Ishikawa (cell line): ENCODE measurements around the gene RELL1.

ENCODE experiments used
- CEBPB ChIP-seq: IDR thresholded peaks from 2 replicates; pipeline ENCODE4 v1.6.1; 2012
- EP300 ChIP-seq: IDR thresholded peaks from 2 replicates; pipeline ENCODE4 v1.6.1; 2012; ENCODE audit warnings: borderline replicate concordance
- FOXM1 ChIP-seq: IDR thresholded peaks from 2 replicates; pipeline ENCODE4 v1.6.1; 2012; ENCODE audit warnings: low read depth, borderline replicate concordance
- RAD21 ChIP-seq: IDR thresholded peaks from 2 replicates; pipeline ENCODE4 v1.6.1; 2012; ENCODE audit warnings: low read depth
- TEAD4 ChIP-seq: IDR thresholded peaks from 2 replicates; pipeline ENCODE4 v1.6.1; 2012
- ZBTB7A ChIP-seq: IDR thresholded peaks from 2 replicates; pipeline ENCODE4 v1.6.1; 2012; ENCODE audit warnings: low read depth
- TF ChIP-seq, protein P1 (sequence below): IDR thresholded peaks from 2 replicates; pipeline ENCODE4 v1.6.1; 2012
- TF ChIP-seq, protein P2 (sequence below): IDR thresholded peaks from 2 replicates; pipeline ENCODE4 v1.6.1; 2012; ENCODE audit warnings: low read depth, mild to moderate bottlenecking

DNA sequence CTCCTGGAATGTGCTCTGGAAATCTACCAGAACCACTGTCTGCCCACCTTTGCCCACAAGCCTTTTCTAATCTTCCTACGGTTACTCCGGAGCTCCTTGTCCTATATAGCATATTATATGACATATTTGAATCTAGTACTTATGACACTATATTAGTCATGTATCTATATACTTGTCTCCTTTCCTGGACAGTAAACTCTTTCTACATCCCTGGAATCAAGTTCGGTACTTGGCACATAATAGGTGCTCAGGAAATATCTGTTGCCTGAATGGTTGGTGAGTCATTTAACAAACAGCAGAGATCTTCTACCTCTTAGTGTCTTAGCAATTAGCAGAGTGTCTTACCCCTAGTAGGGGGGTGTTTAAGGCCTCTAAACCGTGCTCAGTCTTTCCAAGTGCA lies 123.6 kb downstream of the RELL1 start:
- TF ChIP-seq EP300: no peak
- no peak for TF ChIP-seq RAD21
- TF ChIP-seq, protein P1, sequence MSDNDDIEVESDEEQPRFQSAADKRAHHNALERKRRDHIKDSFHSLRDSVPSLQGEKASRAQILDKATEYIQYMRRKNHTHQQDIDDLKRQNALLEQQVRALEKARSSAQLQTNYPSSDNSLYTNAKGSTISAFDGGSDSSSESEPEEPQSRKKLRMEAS: no peak
- TF ChIP-seq FOXM1: no peak
- TF ChIP-seq, protein P2, sequence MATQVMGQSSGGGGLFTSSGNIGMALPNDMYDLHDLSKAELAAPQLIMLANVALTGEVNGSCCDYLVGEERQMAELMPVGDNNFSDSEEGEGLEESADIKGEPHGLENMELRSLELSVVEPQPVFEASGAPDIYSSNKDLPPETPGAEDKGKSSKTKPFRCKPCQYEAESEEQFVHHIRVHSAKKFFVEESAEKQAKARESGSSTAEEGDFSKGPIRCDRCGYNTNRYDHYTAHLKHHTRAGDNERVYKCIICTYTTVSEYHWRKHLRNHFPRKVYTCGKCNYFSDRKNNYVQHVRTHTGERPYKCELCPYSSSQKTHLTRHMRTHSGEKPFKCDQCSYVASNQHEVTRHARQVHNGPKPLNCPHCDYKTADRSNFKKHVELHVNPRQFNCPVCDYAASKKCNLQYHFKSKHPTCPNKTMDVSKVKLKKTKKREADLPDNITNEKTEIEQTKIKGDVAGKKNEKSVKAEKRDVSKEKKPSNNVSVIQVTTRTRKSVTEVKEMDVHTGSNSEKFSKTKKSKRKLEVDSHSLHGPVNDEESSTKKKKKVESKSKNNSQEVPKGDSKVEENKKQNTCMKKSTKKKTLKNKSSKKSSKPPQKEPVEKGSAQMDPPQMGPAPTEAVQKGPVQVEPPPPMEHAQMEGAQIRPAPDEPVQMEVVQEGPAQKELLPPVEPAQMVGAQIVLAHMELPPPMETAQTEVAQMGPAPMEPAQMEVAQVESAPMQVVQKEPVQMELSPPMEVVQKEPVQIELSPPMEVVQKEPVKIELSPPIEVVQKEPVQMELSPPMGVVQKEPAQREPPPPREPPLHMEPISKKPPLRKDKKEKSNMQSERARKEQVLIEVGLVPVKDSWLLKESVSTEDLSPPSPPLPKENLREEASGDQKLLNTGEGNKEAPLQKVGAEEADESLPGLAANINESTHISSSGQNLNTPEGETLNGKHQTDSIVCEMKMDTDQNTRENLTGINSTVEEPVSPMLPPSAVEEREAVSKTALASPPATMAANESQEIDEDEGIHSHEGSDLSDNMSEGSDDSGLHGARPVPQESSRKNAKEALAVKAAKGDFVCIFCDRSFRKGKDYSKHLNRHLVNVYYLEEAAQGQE: no peak
- no peak for TF ChIP-seq TEAD4
- TF ChIP-seq CEBPB: no peak
- TF ChIP-seq ZBTB7A: no peak
